ENCODE measurements around the gene PITX2. TPM values are rescaled to one million over a fixed set of nuclear protein-coding genes. Genes with fewer than 3 reads are reported as not detected.

The PITX2 gene
- polyA plus RNA-seq, 1 donor (not counting 4 experiments of a cell fraction or from before 2014, with no cell fraction given): not detected

GRCh38 chr4:110667670-110668069 is 44.8 kb upstream of the PITX2 start:
- H3K79me2 ChIP-seq (ENCODE audit: control insufficient read depth, insufficient read depth, low read length): no peaks in the 10 kb centered on the region
- H3K9me3 ChIP-seq (ENCODE audit: control insufficient read depth, low read depth, low read length): no peaks in the 10 kb centered on the region
- FAIRE-seq (no peak), DNase-seq (ENCODE audit: low read depth, low spot score) (no peak)
- no peaks in the 10 kb centered on the region for H4K20me1 ChIP-seq (ENCODE audit: control insufficient read depth, extremely low read depth, insufficient read depth, low read length)
- TF ChIP-seq EZH2 (IDR thresholded peaks at IDR 0.05; ENCODE audit: low read length): no peak
- TF ChIP-seq CTCF (optimal IDR thresholded peaks at IDR 0.05 in 1 of 3, IDR thresholded peaks at IDR 0.05 in 1 of 3, conservative IDR thresholded peaks at IDR 0.05 in 1 of 3; ENCODE audit: extremely low read depth in 1 of 3, insufficient read depth in 2 of 3, low read length in 3 of 3): no peak
- H3K27me3 ChIP-seq (ENCODE audit: control insufficient read depth, extremely low read depth, insufficient read depth, low read length): no peaks in the 10 kb centered on the region
- dilution Hi-C loops (cut with MboI; ENCODE audit: extremely low pct_ligation_motif_present, low sequenced_read_pairs): no loop called here
- no peak overlapping the region for H2AFZ ChIP-seq (ENCODE audit: control insufficient read depth, low read length)
- H3K9ac ChIP-seq (ENCODE audit: control insufficient read depth, extremely low read depth, insufficient read depth, low read length): no peak overlapping the region
- H3K9me1 ChIP-seq (ENCODE audit: control insufficient read depth, extremely low read depth, insufficient read depth, low read length): no peaks in the 10 kb centered on the region
- H3K36me3 ChIP-seq (ENCODE audit: control insufficient read depth in 2 of 2, extremely low read depth in 1 of 2, insufficient read depth in 2 of 2, low read length in 2 of 2): no peaks in the 10 kb centered on the region
- H3K27ac ChIP-seq (ENCODE audit: control insufficient read depth, insufficient read depth, low read length): no peak overlapping the region
- no peak overlapping the region for H3K4me3 ChIP-seq (ENCODE audit: control insufficient read depth in 2 of 3, extremely low read depth in 1 of 3, insufficient read depth in 2 of 3, low read depth in 1 of 3, low read length in 3 of 3)
- no peaks in the 10 kb centered on the region for H3K4me1 ChIP-seq (ENCODE audit: control insufficient read depth, extremely low read depth, insufficient read depth, low read length)
- no peak overlapping the region for H3K4me2 ChIP-seq (ENCODE audit: control insufficient read depth, extremely low read depth, insufficient read depth, low read depth, low read length)

GRCh38 chr4:110666030-110666429 is 43.2 kb upstream of the PITX2 start:
- no peak overlapping the region for H2AFZ ChIP-seq (ENCODE audit: control insufficient read depth, low read length)
- no peaks in the 10 kb centered on the region for H3K9me1 ChIP-seq (ENCODE audit: control insufficient read depth, extremely low read depth, insufficient read depth, low read length)
- no peak overlapping the region for H3K4me3 ChIP-seq (ENCODE audit: control insufficient read depth in 2 of 3, extremely low read depth in 1 of 3, insufficient read depth in 2 of 3, low read depth in 1 of 3, low read length in 3 of 3)
- H3K9ac ChIP-seq (ENCODE audit: control insufficient read depth, extremely low read depth, insufficient read depth, low read length): no peak overlapping the region
- no peaks in the 10 kb centered on the region for H3K4me1 ChIP-seq (ENCODE audit: control insufficient read depth, extremely low read depth, insufficient read depth, low read length)
- no peak overlapping the region for H3K27ac ChIP-seq (ENCODE audit: control insufficient read depth, insufficient read depth, low read length)
- H4K20me1 ChIP-seq (ENCODE audit: control insufficient read depth, extremely low read depth, insufficient read depth, low read length): no peaks in the 10 kb centered on the region
- dilution Hi-C loops (cut with MboI; ENCODE audit: extremely low pct_ligation_motif_present, low sequenced_read_pairs): no loop called here
- no peaks in the 10 kb centered on the region for H3K36me3 ChIP-seq (ENCODE audit: control insufficient read depth in 2 of 2, extremely low read depth in 1 of 2, insufficient read depth in 2 of 2, low read length in 2 of 2)
- no peak for FAIRE-seq
- H3K9me3 ChIP-seq (ENCODE audit: control insufficient read depth, low read depth, low read length): no peaks in the 10 kb centered on the region
- no peak for DNase-seq (ENCODE audit: low read depth, low spot score)
- TF ChIP-seq CTCF (optimal IDR thresholded peaks at IDR 0.05 in 1 of 3, IDR thresholded peaks at IDR 0.05 in 1 of 3, conservative IDR thresholded peaks at IDR 0.05 in 1 of 3; ENCODE audit: extremely low read depth in 1 of 3, insufficient read depth in 2 of 3, low read length in 3 of 3) (no peak), EZH2 (IDR thresholded peaks at IDR 0.05; ENCODE audit: low read length) (no peak)
- no peaks in the 10 kb centered on the region for H3K27me3 ChIP-seq (ENCODE audit: control insufficient read depth, extremely low read depth, insufficient read depth, low read length)
- no peak overlapping the region for H3K4me2 ChIP-seq (ENCODE audit: control insufficient read depth, extremely low read depth, insufficient read depth, low read depth, low read length)
- H3K79me2 ChIP-seq (ENCODE audit: control insufficient read depth, insufficient read depth, low read length): no peaks in the 10 kb centered on the region

Measured in keratinocyte (primary cell).